HCT116 (cell line): ENCODE measurements around the gene RRBP1.

Experiments used
- CBX3 ChIP-seq: IDR thresholded peaks from 2 replicates; pipeline ENCODE4 v1.6.1; 2012; ENCODE audit warnings: low read depth
- CEBPB ChIP-seq: IDR thresholded peaks from 2 replicates; pipeline ENCODE4 v1.6.1; 2012; ENCODE audit warnings: low read depth
- EZH2 ChIP-seq: fragments of 200-600 bp; sonication (generic); IDR thresholded peaks from 2 replicates; pipeline ENCODE4 v1.6.1; 2017; ENCODE audit warnings: antibody characterized with exemption, mixed run types
- JUND ChIP-seq: IDR thresholded peaks from 2 replicates; pipeline ENCODE4 v1.6.1; 2012
- POLR2A ChIP-seq: IDR thresholded peaks from 2 replicates; pipeline ENCODE4 v1.7.0; 2011; ENCODE audit warnings: borderline replicate concordance; ENCODE audit not compliant: insufficient read depth, insufficient read length; ENCODE audit errors: extremely low read depth
- POLR2AphosphoS5 ChIP-seq: IDR thresholded peaks from 2 replicates; pipeline ENCODE4 v1.6.1; 2011; ENCODE audit warnings: mild to moderate bottlenecking, low read depth, low read length, moderate library complexity
- SRF ChIP-seq: IDR thresholded peaks from 2 replicates; pipeline ENCODE4 v1.6.1; 2012; ENCODE audit warnings: low read depth
- TF ChIP-seq, protein P1 (sequence below): IDR thresholded peaks from 2 replicates; pipeline ENCODE4 v1.6.1; 2012; ENCODE audit warnings: low read depth
- TF ChIP-seq, protein P2 (sequence below), 3 experiments: fragments of 200-600 bp in 1 of 3; sonication (generic) in 1 of 3; IDR thresholded peaks in 2 of 3; conservative IDR thresholded peaks in 1 of 3; 2 replicates each; pipeline ENCODE4 v1.5.1; 2012 to 2017; ENCODE audit warnings: low read depth in 2 of 3, low read length in 2 of 3, antibody characterized with exemption in 1 of 3, borderline replicate concordance in 1 of 3, control low read depth in 1 of 3, mild to moderate bottlenecking in 1 of 3, mixed read lengths in 1 of 3, mixed run types in 1 of 3, moderate library complexity in 1 of 3; ENCODE audit not compliant: insufficient read depth in 1 of 3
- TF ChIP-seq, protein P3 (sequence below): IDR thresholded peaks from 2 replicates; pipeline ENCODE4 v1.6.1; 2012
- TF ChIP-seq, protein P4 (sequence below): IDR thresholded peaks from 2 replicates; pipeline ENCODE4 v1.6.1; 2012

DNA sequence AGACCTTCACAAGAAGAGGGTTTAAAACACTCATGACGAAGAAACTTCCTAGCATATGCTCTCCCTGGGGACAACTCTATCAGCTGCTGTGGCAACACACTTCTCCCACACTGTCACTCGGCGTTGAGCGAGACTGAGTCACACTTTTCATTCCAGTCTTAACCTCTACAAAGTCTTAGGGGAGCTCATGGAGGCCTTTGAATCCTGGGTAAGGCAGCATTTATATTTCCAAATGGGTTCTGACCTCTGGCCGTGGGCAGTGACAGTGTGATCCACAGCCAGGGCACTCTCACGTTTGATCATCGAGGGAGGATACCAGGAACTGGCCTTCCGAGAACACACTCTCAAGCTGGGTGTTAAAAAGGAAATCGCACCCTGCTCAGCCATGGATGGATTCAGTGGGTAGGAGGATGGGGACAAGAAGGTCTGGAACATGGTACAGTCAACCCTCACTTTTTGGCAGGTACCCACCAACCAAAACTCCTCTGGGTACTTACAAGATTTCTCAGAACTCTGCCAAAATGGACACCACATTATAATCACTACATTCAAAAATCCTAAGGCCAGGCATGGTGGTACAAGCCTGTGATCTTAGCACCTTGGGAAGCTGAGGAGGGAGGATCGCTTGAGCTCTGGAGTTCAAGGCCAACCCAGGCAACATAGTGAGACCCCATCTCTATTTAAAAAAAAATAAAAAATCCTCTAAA is 19.6 kb downstream of the RRBP1 start:
- TF ChIP-seq, protein P1, sequence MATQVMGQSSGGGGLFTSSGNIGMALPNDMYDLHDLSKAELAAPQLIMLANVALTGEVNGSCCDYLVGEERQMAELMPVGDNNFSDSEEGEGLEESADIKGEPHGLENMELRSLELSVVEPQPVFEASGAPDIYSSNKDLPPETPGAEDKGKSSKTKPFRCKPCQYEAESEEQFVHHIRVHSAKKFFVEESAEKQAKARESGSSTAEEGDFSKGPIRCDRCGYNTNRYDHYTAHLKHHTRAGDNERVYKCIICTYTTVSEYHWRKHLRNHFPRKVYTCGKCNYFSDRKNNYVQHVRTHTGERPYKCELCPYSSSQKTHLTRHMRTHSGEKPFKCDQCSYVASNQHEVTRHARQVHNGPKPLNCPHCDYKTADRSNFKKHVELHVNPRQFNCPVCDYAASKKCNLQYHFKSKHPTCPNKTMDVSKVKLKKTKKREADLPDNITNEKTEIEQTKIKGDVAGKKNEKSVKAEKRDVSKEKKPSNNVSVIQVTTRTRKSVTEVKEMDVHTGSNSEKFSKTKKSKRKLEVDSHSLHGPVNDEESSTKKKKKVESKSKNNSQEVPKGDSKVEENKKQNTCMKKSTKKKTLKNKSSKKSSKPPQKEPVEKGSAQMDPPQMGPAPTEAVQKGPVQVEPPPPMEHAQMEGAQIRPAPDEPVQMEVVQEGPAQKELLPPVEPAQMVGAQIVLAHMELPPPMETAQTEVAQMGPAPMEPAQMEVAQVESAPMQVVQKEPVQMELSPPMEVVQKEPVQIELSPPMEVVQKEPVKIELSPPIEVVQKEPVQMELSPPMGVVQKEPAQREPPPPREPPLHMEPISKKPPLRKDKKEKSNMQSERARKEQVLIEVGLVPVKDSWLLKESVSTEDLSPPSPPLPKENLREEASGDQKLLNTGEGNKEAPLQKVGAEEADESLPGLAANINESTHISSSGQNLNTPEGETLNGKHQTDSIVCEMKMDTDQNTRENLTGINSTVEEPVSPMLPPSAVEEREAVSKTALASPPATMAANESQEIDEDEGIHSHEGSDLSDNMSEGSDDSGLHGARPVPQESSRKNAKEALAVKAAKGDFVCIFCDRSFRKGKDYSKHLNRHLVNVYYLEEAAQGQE: no peak
- TF ChIP-seq EZH2 (no peak), POLR2AphosphoS5 (no peak), POLR2A (no peak), JUND (no peak), CEBPB (no peak), CBX3 (no peak), SRF (no peak)
- TF ChIP-seq, protein P2, sequence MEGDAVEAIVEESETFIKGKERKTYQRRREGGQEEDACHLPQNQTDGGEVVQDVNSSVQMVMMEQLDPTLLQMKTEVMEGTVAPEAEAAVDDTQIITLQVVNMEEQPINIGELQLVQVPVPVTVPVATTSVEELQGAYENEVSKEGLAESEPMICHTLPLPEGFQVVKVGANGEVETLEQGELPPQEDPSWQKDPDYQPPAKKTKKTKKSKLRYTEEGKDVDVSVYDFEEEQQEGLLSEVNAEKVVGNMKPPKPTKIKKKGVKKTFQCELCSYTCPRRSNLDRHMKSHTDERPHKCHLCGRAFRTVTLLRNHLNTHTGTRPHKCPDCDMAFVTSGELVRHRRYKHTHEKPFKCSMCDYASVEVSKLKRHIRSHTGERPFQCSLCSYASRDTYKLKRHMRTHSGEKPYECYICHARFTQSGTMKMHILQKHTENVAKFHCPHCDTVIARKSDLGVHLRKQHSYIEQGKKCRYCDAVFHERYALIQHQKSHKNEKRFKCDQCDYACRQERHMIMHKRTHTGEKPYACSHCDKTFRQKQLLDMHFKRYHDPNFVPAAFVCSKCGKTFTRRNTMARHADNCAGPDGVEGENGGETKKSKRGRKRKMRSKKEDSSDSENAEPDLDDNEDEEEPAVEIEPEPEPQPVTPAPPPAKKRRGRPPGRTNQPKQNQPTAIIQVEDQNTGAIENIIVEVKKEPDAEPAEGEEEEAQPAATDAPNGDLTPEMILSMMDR (IDR thresholded peaks at IDR 0.05 in 2 of 3, conservative IDR thresholded peaks at IDR 0.05 in 1 of 3; ENCODE audit: borderline replicate concordance in 1 of 3, insufficient read depth in 1 of 3, low read depth in 2 of 3, low read length in 2 of 3): no peak
- TF ChIP-seq, protein P3, sequence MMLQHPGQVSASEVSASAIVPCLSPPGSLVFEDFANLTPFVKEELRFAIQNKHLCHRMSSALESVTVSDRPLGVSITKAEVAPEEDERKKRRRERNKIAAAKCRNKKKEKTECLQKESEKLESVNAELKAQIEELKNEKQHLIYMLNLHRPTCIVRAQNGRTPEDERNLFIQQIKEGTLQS: no peak
- TF ChIP-seq, protein P4, sequence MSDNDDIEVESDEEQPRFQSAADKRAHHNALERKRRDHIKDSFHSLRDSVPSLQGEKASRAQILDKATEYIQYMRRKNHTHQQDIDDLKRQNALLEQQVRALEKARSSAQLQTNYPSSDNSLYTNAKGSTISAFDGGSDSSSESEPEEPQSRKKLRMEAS: no peak
